ENCODE measurements around the gene TSPAN4. TPM values are rescaled to one million over a fixed set of nuclear protein-coding genes. Genes with fewer than 3 reads are reported as not detected.

TSPAN4 gene
- total and polyA plus RNA-seq, 12 donors, result 22.2 to 66.5 (median 29.5) TPM

DNA sequence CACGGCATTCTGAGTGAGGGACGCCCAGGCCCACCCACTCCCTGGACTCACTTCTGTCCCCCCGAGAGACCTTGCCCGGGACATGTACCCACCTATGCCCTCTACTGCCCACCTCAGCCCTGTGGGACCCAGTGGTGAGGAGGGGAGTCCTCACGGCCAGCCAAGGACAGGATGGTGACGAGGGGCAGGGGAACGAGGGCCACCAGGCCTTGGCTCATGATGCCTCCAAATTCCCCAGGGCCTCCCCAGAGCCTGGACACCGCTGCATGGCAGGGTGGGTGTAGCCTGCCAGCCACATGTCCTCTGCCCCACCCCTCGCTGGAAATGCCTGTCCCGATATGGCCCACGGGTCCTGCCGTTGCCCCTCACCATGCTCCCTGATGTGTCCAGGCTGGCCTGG lies 26.1 kb downstream of the TSPAN4 start:
- no peak for DNase-seq
- 83 to 88% methylated on average over 12 of the region's 12 CpGs for WGBS, 2 donors
- H3K4me1 ChIP-seq, result no peaks in the 10 kb centered on the region
- no peak overlapping the region for H3K27ac ChIP-seq
- peaks cover 0 to 44% (median 9%) of the 10 kb centered on the region in 9 donors for H3K36me3 ChIP-seq
- intact Hi-C loops (cut with DNase I), result no loop called here
- H3K9me3 ChIP-seq, result no peaks in the 10 kb centered on the region
- no peak for ATAC-seq
- no peaks in the 10 kb centered on the region for H3K27me3 ChIP-seq
- H3K4me3 ChIP-seq, result no peak overlapping the region
- TF ChIP-seq, protein P1, sequence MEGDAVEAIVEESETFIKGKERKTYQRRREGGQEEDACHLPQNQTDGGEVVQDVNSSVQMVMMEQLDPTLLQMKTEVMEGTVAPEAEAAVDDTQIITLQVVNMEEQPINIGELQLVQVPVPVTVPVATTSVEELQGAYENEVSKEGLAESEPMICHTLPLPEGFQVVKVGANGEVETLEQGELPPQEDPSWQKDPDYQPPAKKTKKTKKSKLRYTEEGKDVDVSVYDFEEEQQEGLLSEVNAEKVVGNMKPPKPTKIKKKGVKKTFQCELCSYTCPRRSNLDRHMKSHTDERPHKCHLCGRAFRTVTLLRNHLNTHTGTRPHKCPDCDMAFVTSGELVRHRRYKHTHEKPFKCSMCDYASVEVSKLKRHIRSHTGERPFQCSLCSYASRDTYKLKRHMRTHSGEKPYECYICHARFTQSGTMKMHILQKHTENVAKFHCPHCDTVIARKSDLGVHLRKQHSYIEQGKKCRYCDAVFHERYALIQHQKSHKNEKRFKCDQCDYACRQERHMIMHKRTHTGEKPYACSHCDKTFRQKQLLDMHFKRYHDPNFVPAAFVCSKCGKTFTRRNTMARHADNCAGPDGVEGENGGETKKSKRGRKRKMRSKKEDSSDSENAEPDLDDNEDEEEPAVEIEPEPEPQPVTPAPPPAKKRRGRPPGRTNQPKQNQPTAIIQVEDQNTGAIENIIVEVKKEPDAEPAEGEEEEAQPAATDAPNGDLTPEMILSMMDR (IDR thresholded peaks at IDR 0.05), result no peak

GRCh38 chr11:869399-870126 lies 26.9 kb downstream of the TSPAN4 start:
- Histone ChIP-seq H3K27ac (no peak overlapping the region), H3K27me3 (no peaks in the 10 kb centered on the region), H3K4me1 (no peaks in the 10 kb centered on the region), H3K4me3 (no peak overlapping the region), H3K36me3 (peaks cover 0 to 37% (median 9%) of the 10 kb centered on the region in 9 donors), H3K9me3 (no peaks in the 10 kb centered on the region)
- TF ChIP-seq, protein P1 (IDR thresholded peaks at IDR 0.05), result no peak
- WGBS, 2 donors, result 90 to 91% methylated on average over 25 of the region's 25 CpGs
- intact Hi-C loops (cut with DNase I), result no loop called here
- DNase-seq, result no peak
- ATAC-seq, result peak in 2 of 8 donors; percentile 6 to 10

DNA sequence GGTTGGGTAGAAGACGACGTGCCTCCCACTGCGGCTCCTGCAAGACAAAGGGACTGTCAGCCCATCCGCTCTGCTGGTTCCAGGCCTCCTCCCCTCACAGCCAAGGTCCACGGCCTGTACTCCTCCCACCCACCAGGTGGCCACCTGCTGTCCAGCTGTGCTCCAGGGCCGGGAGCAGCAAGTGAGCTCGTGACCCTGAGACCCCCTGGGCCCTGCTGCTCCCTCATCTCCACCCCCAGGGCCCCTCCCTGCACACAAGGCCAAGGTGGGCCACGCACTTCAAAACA lies 27.4 kb downstream of the TSPAN4 start:
- Histone ChIP-seq H3K9me3 (no peaks in the 10 kb centered on the region), H3K27ac (no peak overlapping the region), H3K36me3 (peaks cover 0 to 34% (median 6%) of the 10 kb centered on the region in 9 donors), H3K4me1 (no peaks in the 10 kb centered on the region), H3K27me3 (no peaks in the 10 kb centered on the region), H3K4me3 (no peak overlapping the region)
- ATAC-seq (no peak), DNase-seq (no peak)
- WGBS, 2 donors, result 70 to 77% methylated on average over 8 of the region's 8 CpGs
- TF ChIP-seq, protein P1 (IDR thresholded peaks at IDR 0.05), result no peak
- intact Hi-C loops (cut with DNase I), result no loop called here

- 87 to 92% methylated on average over 8 of the region's 8 CpGs for whole genome bisulfite sequencing, 2 donors
- TF ChIP-seq, protein P1 (IDR thresholded peaks at IDR 0.05), result no peak
- intact Hi-C loops (cut with DNase I), result no loop called here
- DNase-seq (no peak), ATAC-seq (no peak)
- H3K27ac ChIP-seq, result no peak overlapping the region
- H3K36me3 ChIP-seq, result peaks cover 0 to 31% (median 3%) of the 10 kb centered on the region in 9 donors
- H3K4me3 ChIP-seq, result no peak overlapping the region
- no peaks in the 10 kb centered on the region for H3K4me1 ChIP-seq
- H3K9me3 ChIP-seq, result no peaks in the 10 kb centered on the region
- H3K27me3 ChIP-seq, result no peaks in the 10 kb centered on the region
These were observed 27.8 kb downstream of the TSPAN4 start for GRCh38 chr11:870418-870817.

Measured in heart right ventricle (tissue), 16 donors.